ENCODE measurements around the gene LSAMP. TPM values are rescaled to one million over a fixed set of nuclear protein-coding genes. Genes with fewer than 3 reads are reported as not detected.

LSAMP gene
- total and polyA plus RNA-seq, 7 donors, result 0.23 to 47.1 (median 22.9) TPM

- no peak for DNase-seq
- no peaks in the 10 kb centered on the region for H3K9me3 ChIP-seq
- no peaks in the 10 kb centered on the region for H3K27me3 ChIP-seq
- intact Hi-C loops (cut with DNase I), result no loop called here
- H3K4me1 ChIP-seq, result no peaks in the 10 kb centered on the region
- no peaks in the 10 kb centered on the region for H3K36me3 ChIP-seq
- H3K4me3 ChIP-seq, result no peak overlapping the region
- no peak overlapping the region for H3K27ac ChIP-seq
- WGBS, 2 donors, result 50 to 76% methylated on average over 2 of the region's 2 CpGs
- TF ChIP-seq EP300 (IDR thresholded peaks at IDR 0.05), result no peak
- TF ChIP-seq POLR2A (IDR thresholded peaks at IDR 0.05), result no peak
- no peak for TF ChIP-seq CTCF (IDR thresholded peaks at IDR 0.05)
- no peak for TF ChIP-seq POLR2AphosphoS5 (IDR thresholded peaks at IDR 0.05)
These were observed 429.4 kb downstream of the LSAMP start for GRCh38 chr3:116015931-116016330.

- no peak for DNase-seq
- peaks cover 0 to 12% (median 7%) of the 10 kb centered on the region in 4 donors for H3K4me1 ChIP-seq
- no peaks in the 10 kb centered on the region for H3K27me3 ChIP-seq
- no peak overlapping the region for H3K27ac ChIP-seq
- no peak overlapping the region for H3K4me3 ChIP-seq
- no peaks in the 10 kb centered on the region for H3K36me3 ChIP-seq
- 65 to 71% methylated on average over 2 of the region's 2 CpGs for WGBS, 2 donors
- intact Hi-C loops (cut with DNase I), result no loop called here
- TF ChIP-seq EP300 (IDR thresholded peaks at IDR 0.05) (no peak), POLR2AphosphoS5 (IDR thresholded peaks at IDR 0.05) (no peak), POLR2A (IDR thresholded peaks at IDR 0.05) (no peak), CTCF (IDR thresholded peaks at IDR 0.05) (no peak)
- H3K9me3 ChIP-seq, result no peaks in the 10 kb centered on the region
These were observed 438.3 kb downstream of the LSAMP start for GRCh38 chr3:116007000-116007399.

- no peak overlapping the region for H3K4me3 ChIP-seq
- no peaks in the 10 kb centered on the region for H3K9me3 ChIP-seq
- no peaks in the 10 kb centered on the region for H3K27me3 ChIP-seq
- WGBS, 2 donors, result 59 to 65% methylated on average over 4 of the region's 4 CpGs
- no peaks in the 10 kb centered on the region for H3K36me3 ChIP-seq
- H3K4me1 ChIP-seq, result peaks cover 0 to 23% (median 13%) of the 10 kb centered on the region in 4 donors
- TF ChIP-seq POLR2AphosphoS5 (IDR thresholded peaks at IDR 0.05) (peak in 2 of 4 donors; percentile 31 to 46), EP300 (IDR thresholded peaks at IDR 0.05) (no peak)
- H3K27ac ChIP-seq, result peak overlapping the region in 1 of 4 donors; percentile 19
- DNase-seq, result peak; percentile 74
- intact Hi-C loops (cut with DNase I), result no loop called here
These were observed 439.9 kb downstream of the LSAMP start for GRCh38 chr3:116005404-116005803.

- Histone ChIP-seq H3K4me1 (peaks cover 0 to 31% (median 17%) of the 10 kb centered on the region in 4 donors), H3K36me3 (no peaks in the 10 kb centered on the region), H3K4me3 (no peak overlapping the region), H3K27ac (no peak overlapping the region), H3K9me3 (no peaks in the 10 kb centered on the region), H3K27me3 (no peaks in the 10 kb centered on the region)
- intact Hi-C loops (cut with DNase I), result no loop called here
- 67 to 79% methylated on average over 2 of the region's 2 CpGs for WGBS, 2 donors
- TF ChIP-seq EP300 (IDR thresholded peaks at IDR 0.05) (no peak), CTCF (IDR thresholded peaks at IDR 0.05) (no peak), POLR2A (IDR thresholded peaks at IDR 0.05) (no peak), POLR2AphosphoS5 (IDR thresholded peaks at IDR 0.05) (no peak)
- no peak for DNase-seq
These were observed 443.1 kb downstream of the LSAMP start for GRCh38 chr3:116002235-116002634.

GRCh38 chr3:116001151-116001621 lies 444.1 kb downstream of the LSAMP start:
- Histone ChIP-seq H3K36me3 (no peaks in the 10 kb centered on the region), H3K27ac (peak overlapping the region in 1 of 4 donors; percentile 6), H3K4me3 (no peak overlapping the region), H3K9me3 (no peaks in the 10 kb centered on the region), H3K27me3 (no peaks in the 10 kb centered on the region), H3K4me1 (peaks cover 0 to 31% (median 17%) of the 10 kb centered on the region in 4 donors)
- intact Hi-C loops (cut with DNase I), result no loop called here
- no peak for TF ChIP-seq EP300 (IDR thresholded peaks at IDR 0.05)
- TF ChIP-seq POLR2AphosphoS5 (IDR thresholded peaks at IDR 0.05), result no peak
- no peak for DNase-seq
- 77 to 84% methylated on average over 1 of the region's 1 CpG for WGBS, 2 donors

GRCh38 chr3:116000311-116000710 lies 445.0 kb downstream of the LSAMP start:
- Histone ChIP-seq H3K4me1 (peaks cover 0 to 23% (median 11%) of the 10 kb centered on the region in 4 donors), H3K27me3 (no peaks in the 10 kb centered on the region), H3K9me3 (no peaks in the 10 kb centered on the region), H3K27ac (peak overlapping the region in 1 of 4 donors; percentile 6), H3K4me3 (no peak overlapping the region), H3K36me3 (no peaks in the 10 kb centered on the region)
- intact Hi-C loops (cut with DNase I), result no loop called here
- no peak for TF ChIP-seq CTCF (IDR thresholded peaks at IDR 0.05)
- no peak for TF ChIP-seq EP300 (IDR thresholded peaks at IDR 0.05)
- peak in 2 of 4 donors; percentile 10 to 54 for TF ChIP-seq POLR2AphosphoS5 (IDR thresholded peaks at IDR 0.05)
- peak; percentile 62 for DNase-seq
- 56 to 67% methylated on average over 3 of the region's 3 CpGs for WGBS, 2 donors

All from sigmoid colon (tissue), 7 donors.